GM21360 (cell line): ENCODE data around the gene SRP9.
"Not testable (repeated sequence)": the region's sequence is repeated elsewhere in the genome, so short reads cannot be mapped to it uniquely, and the experiment has no call there.

Source experiments
- ATAC-seq: cut with Tn5 transposase; IDR thresholded peaks from one replicate; pipeline ENCODE4 v1.9.1; 2021; ENCODE audit warnings: mild to moderate bottlenecking, moderate library complexity; ENCODE audit not compliant: unreplicated experiment

Gene SRP9

GRCh38 chr1:225835856-225836255, 58.2 kb downstream of the SRP9 start:
- no peak for ATAC-seq

- ATAC-seq = not testable (repeated sequence)
Measured at GRCh38 chr1:225836296-225836695, 58.7 kb downstream of the SRP9 start.

- no peak for ATAC-seq
Measured at GRCh38 chr1:225838793-225839192, 61.2 kb downstream of the SRP9 start.
